GM12878 (cell line): ENCODE results near the gene CMTM2. TPM values are rescaled to one million over a fixed set of nuclear protein-coding genes. Genes with fewer than 3 reads are reported as not detected.

ENCODE experiments used
- ATAC-seq: fragments of 200-7000 bp; cut with Tn5 transposase; 3 replicates; pipeline ENCODE4 v1.9.1; 2020; ENCODE audit warnings: mild to moderate bottlenecking, moderate library complexity
- BruUV-seq: library from RNA; stranded (reverse); fragments of 400-500 nt; replicated peaks from 2 replicates; lab custom pipeline; 2021; lab: Mats Ljungman, UMichigan
- CTCF ChIA-PET: fragments of 300-600 bp; sonication (Branson Sonifier 250); formaldehyde crosslinking; extraction: SDS; loops from one replicate; lab custom pipeline; 2021; ENCODE audit warnings: inconsistent platforms; lab: Yijun Ruan, JAX
- POLR2A ChIA-PET: fragments of 350-600 bp; formaldehyde crosslinking; extraction: SDS; loops from one replicate; lab custom pipeline; 2021; ENCODE audit warnings: inconsistent platforms; lab: Charles Lee
- RAD21 ChIA-PET: fragments of 300-600 bp; sonication (Branson Sonifier 250); formaldehyde crosslinking; loops from one replicate; lab custom pipeline; 2023; ENCODE audit warnings: antibody characterized with exemption; ENCODE audit not compliant: unreplicated experiment; lab: Charles Lee
- SMC1A ChIA-PET: fragments of 300-600 bp; sonication (Branson Sonifier 250); formaldehyde crosslinking; loops from one replicate; lab custom pipeline; 2023; ENCODE audit not compliant: unreplicated experiment, uncharacterized antibody; lab: Charles Lee
- DNase-seq: peaks from one replicate; pipeline ENCODE4 v3.0.0-alpha.2; 2011; ENCODE audit warnings: low read depth, low spot score
- FAIRE-seq: peaks from 3 replicates; lab custom pipeline; 2011; peaks lifted over from hg19 to GRCh38; lab: Jason Lieb, UNC
- H2AFZ ChIP-seq: 2 replicates; pipeline ENCODE4 v1.6.0; 2011; ENCODE audit warnings: low read depth, low read length, control low read depth; ENCODE audit not compliant: control insufficient read depth
- H3K27ac ChIP-seq: 2 replicates; pipeline ENCODE4 v1.5.1; 2011; ENCODE audit warnings: control low read depth; ENCODE audit not compliant: control insufficient read depth, insufficient read depth
- H3K27me3 ChIP-seq, 2 experiments: replicated peaks in 1 of 2; 2 replicates each; pipeline versions ENCODE4 v1.6.0 to v1.6.1; 2011; ENCODE audit warnings: low read length in 1 of 2; ENCODE audit not compliant: control insufficient read depth in 2 of 2, insufficient read depth in 2 of 2
- H3K36me3 ChIP-seq, 2 experiments: 2 replicates each; pipeline ENCODE4 v1.5.1; 2011; ENCODE audit warnings: low read length in 1 of 2; ENCODE audit not compliant: control insufficient read depth in 2 of 2, insufficient read depth in 2 of 2
- H3K4me1 ChIP-seq: 2 replicates; pipeline ENCODE4 v1.6.1; 2011; ENCODE audit warnings: mild to moderate bottlenecking, low read length, moderate library complexity, mixed read lengths; ENCODE audit not compliant: control insufficient read depth, insufficient read depth
- H3K4me2 ChIP-seq: 2 replicates; pipeline ENCODE4 v1.6.0; 2011; ENCODE audit warnings: control low read depth; ENCODE audit not compliant: control insufficient read depth, insufficient read depth
- H3K4me3 ChIP-seq: fragments of 200-600 bp; sonication (generic); 2 replicates; pipeline ENCODE4 v1.5.1; 2016
- H3K79me2 ChIP-seq: 2 replicates; pipeline ENCODE4 v1.6.0; 2011; ENCODE audit warnings: low read length; ENCODE audit not compliant: control insufficient read depth, insufficient read depth
- H3K9ac ChIP-seq: 2 replicates; pipeline ENCODE4 v1.8.0; 2011; ENCODE audit warnings: low read length, control low read depth, mixed read lengths; ENCODE audit not compliant: control insufficient read depth, insufficient read depth
- H3K9me3 ChIP-seq: replicated peaks from 3 replicates; pipeline ENCODE4 v1.5.1; 2011; ENCODE audit warnings: mild to moderate bottlenecking, low read length; ENCODE audit not compliant: control insufficient read depth, insufficient read depth
- H4K20me1 ChIP-seq: 2 replicates; pipeline ENCODE4 v1.6.0; 2011; ENCODE audit not compliant: control insufficient read depth, insufficient read depth
- HDAC2 ChIP-seq: fragments of 200-600 bp; sonication (generic); IDR thresholded peaks from 2 replicates; pipeline ENCODE4 v1.6.1; 2017
- NBN ChIP-seq: fragments of 450-650 bp; IDR thresholded peaks from 2 replicates; pipeline ENCODE4 v1.6.1; 2016
- RELA ChIP-seq: fragments of 450-650 bp; IDR thresholded peaks from 2 replicates; pipeline ENCODE4 v1.8.0; 2014; ENCODE audit warnings: borderline replicate concordance; ENCODE audit not compliant: partially characterized antibody
- RFX5 ChIP-seq: IDR thresholded peaks from 2 replicates; pipeline ENCODE4 v1.6.1; 2011; ENCODE audit warnings: low read depth, low read length, improper control_type of control experiment
- WGBS: methylation state at CpG from one replicate; pipeline ENCODE4 v1.1.6; 2016; ENCODE audit warnings: low lambda C conversion rate; ENCODE audit not compliant: insufficient replicate concordance, insufficient coverage; ENCODE audit errors: missing lambda C conversion rate; 5-methylcytosine and 5-hydroxymethylcytosine counted together
- in situ Hi-C: fragments of 300-500 bp; cut with MboI; formaldehyde crosslinking; loops from 9 replicates; pipeline ENCODE4 v1.14.3; 2018; ENCODE audit warnings: mixed read lengths
- intact Hi-C: fragments of 100-400 bp; cut with micrococcal nuclease; formaldehyde crosslinking; loops from one replicate; pipeline ENCODE4 v1.14.2; 2022; ENCODE audit not compliant: unreplicated experiment
- polyA plus RNA-seq, 11 experiments: library from polyadenylated mRNA; depleted of rRNA in 4 of 11; unstranded in 6 of 11; stranded (reverse) in 5 of 11; fragments of >200 nt; fragmentation: Nextera tagmentation in 4 of 11; fragmentation: Illumina TruSeq in 1 of 11; extraction: Ambion mirVana in 4 of 11; extraction: Trizol in 1 of 11; gene quantifications; 1 replicate in 1 of 11; 2 replicates in 10 of 11; pipeline versions ENCODE4 v1.2.1 to v1.2.3, GENCODE V29; 2011 to 2016; ENCODE audit warnings: inconsistent platforms in 2 of 11, missing spikeins in 2 of 11, low read depth in 1 of 11
- total RNA-seq, 4 experiments: library from RNA; depleted of rRNA in 3 of 4; stranded (reverse); fragments of >200 nt in 3 of 4; fragmentation: Illumina TruSeq in 1 of 4; extraction: Trizol in 1 of 4; gene quantifications; 2 replicates each; pipeline versions ENCODE4 v1.2.1 to v1.2.3, GENCODE V29; 2013 to 2021
- TF ChIP-seq, protein P1 (sequence below): IDR thresholded peaks from 2 replicates; pipeline ENCODE4 v1.6.1; 2011; ENCODE audit warnings: low read depth, low read length, improper control_type of control experiment, borderline replicate concordance
- TF ChIP-seq, protein P2 (sequence below): fragments of 450-650 bp; formaldehyde crosslinking; IDR thresholded peaks from 2 replicates; pipeline ENCODE4 v1.5.0; 2022; ENCODE audit warnings: mild to moderate bottlenecking, missing genetic modification characterization

Gene CMTM2
- total and polyA plus RNA-seq, 10 of the 15 experiments (the other 5 are each of a cell fraction or from before 2014, with no cell fraction given), result 0.26 to 0.34 TPM; not detected in 8

DNA sequence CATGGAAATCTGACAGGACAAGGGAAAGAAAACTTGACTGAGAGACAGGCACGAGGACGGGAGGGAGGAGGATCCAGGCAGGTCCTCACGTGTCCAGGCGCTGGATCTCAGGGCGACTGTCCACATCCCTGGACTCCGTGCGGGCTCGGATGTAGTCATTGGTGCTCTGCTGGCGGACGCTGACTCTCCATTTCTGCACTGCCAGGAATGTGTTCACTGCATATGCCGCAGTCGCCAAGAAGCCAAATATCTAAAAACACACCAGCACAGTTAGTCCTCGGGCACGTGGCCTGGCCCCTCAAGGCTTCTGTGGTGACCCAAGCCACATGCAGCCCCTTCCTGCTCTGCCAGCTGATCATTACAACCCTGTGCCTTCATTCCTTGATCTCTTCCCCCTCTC, 42.7 kb downstream of the CMTM2 start (continued):
- TF ChIP-seq, protein P1, sequence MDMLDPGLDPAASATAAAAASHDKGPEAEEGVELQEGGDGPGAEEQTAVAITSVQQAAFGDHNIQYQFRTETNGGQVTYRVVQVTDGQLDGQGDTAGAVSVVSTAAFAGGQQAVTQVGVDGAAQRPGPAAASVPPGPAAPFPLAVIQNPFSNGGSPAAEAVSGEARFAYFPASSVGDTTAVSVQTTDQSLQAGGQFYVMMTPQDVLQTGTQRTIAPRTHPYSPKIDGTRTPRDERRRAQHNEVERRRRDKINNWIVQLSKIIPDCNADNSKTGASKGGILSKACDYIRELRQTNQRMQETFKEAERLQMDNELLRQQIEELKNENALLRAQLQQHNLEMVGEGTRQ, result no peak
- TF ChIP-seq, protein P2, sequence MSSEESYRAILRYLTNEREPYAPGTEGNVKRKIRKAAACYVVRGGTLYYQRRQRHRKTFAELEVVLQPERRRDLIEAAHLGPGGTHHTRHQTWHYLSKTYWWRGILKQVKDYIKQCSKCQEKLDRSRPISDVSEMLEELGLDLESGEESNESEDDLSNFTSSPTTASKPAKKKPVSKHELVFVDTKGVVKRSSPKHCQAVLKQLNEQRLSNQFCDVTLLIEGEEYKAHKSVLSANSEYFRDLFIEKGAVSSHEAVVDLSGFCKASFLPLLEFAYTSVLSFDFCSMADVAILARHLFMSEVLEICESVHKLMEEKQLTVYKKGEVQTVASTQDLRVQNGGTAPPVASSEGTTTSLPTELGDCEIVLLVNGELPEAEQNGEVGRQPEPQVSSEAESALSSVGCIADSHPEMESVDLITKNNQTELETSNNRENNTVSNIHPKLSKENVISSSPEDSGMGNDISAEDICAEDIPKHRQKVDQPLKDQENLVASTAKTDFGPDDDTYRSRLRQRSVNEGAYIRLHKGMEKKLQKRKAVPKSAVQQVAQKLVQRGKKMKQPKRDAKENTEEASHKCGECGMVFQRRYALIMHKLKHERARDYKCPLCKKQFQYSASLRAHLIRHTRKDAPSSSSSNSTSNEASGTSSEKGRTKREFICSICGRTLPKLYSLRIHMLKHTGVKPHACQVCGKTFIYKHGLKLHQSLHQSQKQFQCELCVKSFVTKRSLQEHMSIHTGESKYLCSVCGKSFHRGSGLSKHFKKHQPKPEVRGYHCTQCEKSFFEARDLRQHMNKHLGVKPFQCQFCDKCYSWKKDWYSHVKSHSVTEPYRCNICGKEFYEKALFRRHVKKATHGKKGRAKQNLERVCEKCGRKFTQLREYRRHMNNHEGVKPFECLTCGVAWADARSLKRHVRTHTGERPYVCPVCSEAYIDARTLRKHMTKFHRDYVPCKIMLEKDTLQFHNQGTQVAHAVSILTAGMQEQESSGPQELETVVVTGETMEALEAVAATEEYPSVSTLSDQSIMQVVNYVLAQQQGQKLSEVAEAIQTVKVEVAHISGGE (CRISPR knock-in tag), result no peak
- no peak for TF ChIP-seq HDAC2
- no peak for TF ChIP-seq RFX5

DNA sequence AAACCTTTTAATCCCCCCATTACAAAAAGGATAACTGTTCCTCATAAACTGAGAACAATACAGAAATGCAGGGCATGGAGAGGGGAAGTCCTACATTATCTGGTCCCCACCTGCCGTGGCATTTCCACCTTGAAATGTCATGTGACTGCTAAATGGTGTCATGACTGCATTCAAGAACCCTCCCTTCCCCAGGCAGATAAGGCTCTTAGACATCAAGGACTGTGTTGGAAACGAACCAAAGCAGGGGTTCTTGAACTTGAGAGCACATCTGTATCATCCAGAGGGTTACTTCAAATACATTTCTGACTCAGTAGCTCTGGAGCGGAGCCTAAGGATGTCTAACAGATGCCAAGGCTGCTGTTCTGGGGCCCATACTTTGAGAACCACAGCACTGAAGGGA, 43.6 kb downstream of the CMTM2 start:
- Histone ChIP-seq H3K4me1 (no peaks in the 10 kb centered on the region), H2AFZ (no peak overlapping the region), H3K4me3 (no peak overlapping the region), H3K27me3 (peaks cover 0 to 4% of the 10 kb centered on the region in 2 experiments; a peak in 2 of 4 replicates), H3K36me3 (no peaks in the 10 kb centered on the region), H3K79me2 (no peaks in the 10 kb centered on the region), H3K27ac (no peak overlapping the region), H4K20me1 (no peaks in the 10 kb centered on the region), H3K9ac (no peak overlapping the region), H3K4me2 (no peak overlapping the region), H3K9me3 (no peaks in the 10 kb centered on the region)
- BruUV-seq, result no TSS peak
- FAIRE-seq (no peak), DNase-seq (no peak), ATAC-seq (no peak)
- SMC1A ChIA-PET, result no interaction called here
- CTCF ChIA-PET, result interaction anchor here (0.5 to 1.6 kb wide), 4 partner anchors 28 to 216 kb away, joined by 3 to 4 read pairs (median 4); no protein-coding TSS in a partner anchor
- POLR2A ChIA-PET, result no interaction called here
- TF ChIP-seq RELA (no peak), NBN (no peak)
- in situ Hi-C loops, result no loop called here
- intact Hi-C loops, result no loop called here
- 24% methylated on average over 3 of the region's 3 CpGs for WGBS
- RAD21 ChIA-PET, result no interaction called here
